ENCODE data around the gene SLC19A1. TPM values are rescaled to one million over a fixed set of nuclear protein-coding genes. Genes with fewer than 3 reads are reported as not detected.

Gene SLC19A1
- total and polyA plus RNA-seq, 2 donors (not counting 1 experiment from before 2014, with no cell fraction given) = 1.7 to 2.1 TPM

- H2AFZ ChIP-seq (ENCODE audit: low read length) = no peak overlapping the region
- no peaks in the 10 kb centered on the region for H4K20me1 ChIP-seq (ENCODE audit: control insufficient read depth, extremely low read depth, insufficient read depth, low read length)
- TF ChIP-seq EZH2 (IDR thresholded peaks at IDR 0.05; ENCODE audit: low read length, missing control alignments) = no peak
- TF ChIP-seq CTCF (conservative IDR thresholded peaks at IDR 0.05 in 1 of 2, IDR thresholded peaks at IDR 0.05 in 1 of 2; ENCODE audit: low read depth in 1 of 2, low read length in 2 of 2) = no peak
- no peak overlapping the region for H3K27ac ChIP-seq (ENCODE audit: insufficient read depth, low read length)
- H3K27me3 ChIP-seq (ENCODE audit: control insufficient read depth, insufficient read depth, low read length) = no peaks in the 10 kb centered on the region
- no peak overlapping the region for H3K4me3 ChIP-seq (replicated peaks in 1 of 4; ENCODE audit: control extremely low read depth in 1 of 4, insufficient read depth in 1 of 4, low read depth in 3 of 4, low read length in 4 of 4)
- no peak overlapping the region for H3K9ac ChIP-seq (ENCODE audit: insufficient read depth, low read length)
- H3K4me2 ChIP-seq (ENCODE audit: extremely low read depth, insufficient read depth, low read length) = no peak overlapping the region
- H3K4me1 ChIP-seq (ENCODE audit: control insufficient read depth, extremely low read depth, insufficient read depth, low read length) = no peaks in the 10 kb centered on the region
- no peak for DNase-seq (ENCODE audit: low read depth in 2 of 2)
- no peaks in the 10 kb centered on the region for H3K9me3 ChIP-seq (ENCODE audit: control insufficient read depth, insufficient read depth, low read depth, low read length)
- H3K79me2 ChIP-seq (ENCODE audit: control insufficient read depth, insufficient read depth, low read length) = no peaks in the 10 kb centered on the region
- H3K36me3 ChIP-seq (ENCODE audit: control insufficient read depth, insufficient read depth, low read length) = peaks cover 7% of the 10 kb centered on the region
These were observed 42.2 kb downstream of the SLC19A1 start for GRCh38 chr21:45499970-45500577.

GRCh38 chr21:45499201-45499750 is 43.0 kb downstream of the SLC19A1 start:
- Histone ChIP-seq H3K4me2 (ENCODE audit: extremely low read depth, insufficient read depth, low read length) (no peak overlapping the region), H3K36me3 (ENCODE audit: control insufficient read depth, insufficient read depth, low read length) (peaks cover 8% of the 10 kb centered on the region), H3K79me2 (ENCODE audit: control insufficient read depth, insufficient read depth, low read length) (no peaks in the 10 kb centered on the region), H3K4me3 (replicated peaks in 1 of 4; ENCODE audit: control extremely low read depth in 1 of 4, insufficient read depth in 1 of 4, low read depth in 3 of 4, low read length in 4 of 4) (no peak overlapping the region), H3K27me3 (ENCODE audit: control insufficient read depth, insufficient read depth, low read length) (no peaks in the 10 kb centered on the region), H3K27ac (ENCODE audit: insufficient read depth, low read length) (no peak overlapping the region), H3K9me3 (ENCODE audit: control insufficient read depth, insufficient read depth, low read depth, low read length) (no peaks in the 10 kb centered on the region), H2AFZ (ENCODE audit: low read length) (no peak overlapping the region), H3K4me1 (ENCODE audit: control insufficient read depth, extremely low read depth, insufficient read depth, low read length) (no peaks in the 10 kb centered on the region), H4K20me1 (ENCODE audit: control insufficient read depth, extremely low read depth, insufficient read depth, low read length) (no peaks in the 10 kb centered on the region), H3K9ac (ENCODE audit: insufficient read depth, low read length) (no peak overlapping the region)
- DNase-seq (ENCODE audit: low read depth in 2 of 2) = no peak
- TF ChIP-seq CTCF (conservative IDR thresholded peaks at IDR 0.05 in 1 of 2, IDR thresholded peaks at IDR 0.05 in 1 of 2; ENCODE audit: low read depth in 1 of 2, low read length in 2 of 2) = no peak
- TF ChIP-seq EZH2 (IDR thresholded peaks at IDR 0.05; ENCODE audit: low read length, missing control alignments) = no peak

GRCh38 chr21:45498646-45499000 is 43.6 kb downstream of the SLC19A1 start:
- TF ChIP-seq CTCF (conservative IDR thresholded peaks at IDR 0.05 in 1 of 2, IDR thresholded peaks at IDR 0.05 in 1 of 2; ENCODE audit: low read depth in 1 of 2, low read length in 2 of 2) (no peak), EZH2 (IDR thresholded peaks at IDR 0.05; ENCODE audit: low read length, missing control alignments) (no peak)
- Histone ChIP-seq H3K36me3 (ENCODE audit: control insufficient read depth, insufficient read depth, low read length) (peaks cover 8% of the 10 kb centered on the region), H3K4me3 (replicated peaks in 1 of 4; ENCODE audit: control extremely low read depth in 1 of 4, insufficient read depth in 1 of 4, low read depth in 3 of 4, low read length in 4 of 4) (no peak overlapping the region)

More at GRCh38 chr21:45498646-45499000, 43.6 kb downstream of the SLC19A1 start:
- no peaks in the 10 kb centered on the region for H3K27me3 ChIP-seq (ENCODE audit: control insufficient read depth, insufficient read depth, low read length)
- no peak overlapping the region for H3K9ac ChIP-seq (ENCODE audit: insufficient read depth, low read length)
- no peak overlapping the region for H2AFZ ChIP-seq (ENCODE audit: low read length)
- no peaks in the 10 kb centered on the region for H3K9me3 ChIP-seq (ENCODE audit: control insufficient read depth, insufficient read depth, low read depth, low read length)
- H3K79me2 ChIP-seq (ENCODE audit: control insufficient read depth, insufficient read depth, low read length) = no peaks in the 10 kb centered on the region
- H3K4me1 ChIP-seq (ENCODE audit: control insufficient read depth, extremely low read depth, insufficient read depth, low read length) = no peaks in the 10 kb centered on the region
- no peak overlapping the region for H3K27ac ChIP-seq (ENCODE audit: insufficient read depth, low read length)
- no peak for DNase-seq (ENCODE audit: low read depth in 2 of 2)
- H4K20me1 ChIP-seq (ENCODE audit: control insufficient read depth, extremely low read depth, insufficient read depth, low read length) = no peaks in the 10 kb centered on the region
- H3K4me2 ChIP-seq (ENCODE audit: extremely low read depth, insufficient read depth, low read length) = no peak overlapping the region
